IPS-20b (cell line): ENCODE data around the gene SNX9.
"Not testable (repeated sequence)": the region's sequence is repeated elsewhere in the genome, so short reads cannot be mapped to it uniquely, and the experiment has no call there.

ENCODE experiments used
- H3K27ac ChIP-seq: one replicate; pipeline ENCODE4 v1.5.1; 2013; ENCODE audit warnings: low read length
- H3K27me3 ChIP-seq: 2 replicates; pipeline ENCODE4 v1.6.1; 2013; ENCODE audit warnings: mild to moderate bottlenecking, low read length, inconsistent platforms; ENCODE audit not compliant: insufficient read depth
- H3K36me3 ChIP-seq: 2 replicates; pipeline ENCODE4 v1.6.1; 2013; ENCODE audit warnings: low read depth, mild to moderate bottlenecking, inconsistent platforms, low read length, moderate library complexity; ENCODE audit not compliant: insufficient read depth
- H3K4me1 ChIP-seq: 2 replicates; pipeline ENCODE4 v1.6.1; 2013; ENCODE audit warnings: mild to moderate bottlenecking, control low read depth, inconsistent platforms, low read length, moderate library complexity; ENCODE audit not compliant: insufficient read depth
- H3K4me3 ChIP-seq: 2 replicates; pipeline ENCODE4 v1.5.1; 2013; ENCODE audit warnings: mild to moderate bottlenecking, low read length, inconsistent platforms
- H3K9ac ChIP-seq: 2 replicates; pipeline ENCODE4 v1.6.1; 2013; ENCODE audit warnings: low read depth, mild to moderate bottlenecking, inconsistent platforms, low read length, moderate library complexity
- H3K9me3 ChIP-seq: 2 replicates; pipeline ENCODE4 v1.6.1; 2013; ENCODE audit warnings: mild to moderate bottlenecking, low read depth, low read length, inconsistent platforms; ENCODE audit not compliant: insufficient read depth

Gene SNX9

DNA sequence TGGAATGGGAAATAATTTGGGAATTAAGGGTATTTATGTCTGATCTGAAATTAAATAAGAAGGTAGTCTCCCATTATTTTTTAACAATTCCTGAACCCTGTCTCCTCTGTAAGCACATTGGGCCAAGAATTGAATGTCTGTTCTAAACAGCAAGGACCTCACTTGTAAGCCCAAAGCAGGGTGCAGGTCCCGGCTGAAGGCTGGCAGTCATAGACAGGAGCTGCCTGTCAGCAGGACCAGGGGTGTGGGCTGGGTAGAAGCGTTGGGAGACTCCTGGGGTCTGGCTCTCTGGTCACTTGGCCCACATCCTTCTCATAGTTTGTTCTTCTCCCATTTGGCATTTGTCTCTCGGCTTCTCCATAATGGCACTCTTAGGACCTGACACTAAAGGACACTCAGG is 75.6 kb downstream of the SNX9 start:
- H3K4me1 ChIP-seq, result 0 out of 2 replicates have a peak, but pooled peaks cover 4% of the 10 kb centered on the region
- H3K4me3 ChIP-seq, result no peak overlapping the region
- no peaks in the 10 kb centered on the region for H3K9me3 ChIP-seq
- peaks cover 47% of the 10 kb centered on the region for H3K36me3 ChIP-seq
- H3K9ac ChIP-seq, result no peak overlapping the region
- H3K27me3 ChIP-seq, result no peaks in the 10 kb centered on the region
- H3K27ac ChIP-seq, result no peak overlapping the region

GRCh38 chr6:157900262-157900661 is 77.2 kb downstream of the SNX9 start:
- H3K4me1 ChIP-seq, H3K4me3 ChIP-seq, H3K9me3 ChIP-seq, H3K27ac ChIP-seq, H3K27me3 ChIP-seq, H3K9ac ChIP-seq: not testable (repeated sequence)
- peaks cover 48% of the 10 kb centered on the region for H3K36me3 ChIP-seq

DNA sequence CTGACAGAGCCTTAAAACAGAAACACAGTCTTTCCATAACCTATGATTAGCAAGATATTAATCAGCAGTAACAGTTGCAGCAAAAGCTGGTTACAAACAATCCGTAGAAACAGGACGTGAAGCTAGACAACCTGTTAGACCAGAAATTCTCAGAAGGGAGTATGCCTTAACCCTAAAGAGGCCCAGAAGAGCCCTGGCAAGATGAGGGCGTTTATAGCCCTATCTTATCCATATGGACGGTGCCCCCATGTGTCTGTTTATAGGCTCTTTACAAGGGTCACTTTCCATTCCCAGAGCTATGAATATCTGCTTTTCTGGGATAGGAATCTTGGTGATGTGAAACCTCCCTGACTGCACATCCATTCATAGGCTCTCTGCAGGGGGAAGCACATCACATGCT is 77.7 kb downstream of the SNX9 start:
- H3K9me3 ChIP-seq, H3K27me3 ChIP-seq, H3K9ac ChIP-seq, H3K4me3 ChIP-seq, H3K27ac ChIP-seq: not testable (repeated sequence)
- H3K36me3 ChIP-seq, result peaks cover 48% of the 10 kb centered on the region
- H3K4me1 ChIP-seq, result peaks cover 11% of the 10 kb centered on the region; the same call in 1 of the 2 replicates

DNA sequence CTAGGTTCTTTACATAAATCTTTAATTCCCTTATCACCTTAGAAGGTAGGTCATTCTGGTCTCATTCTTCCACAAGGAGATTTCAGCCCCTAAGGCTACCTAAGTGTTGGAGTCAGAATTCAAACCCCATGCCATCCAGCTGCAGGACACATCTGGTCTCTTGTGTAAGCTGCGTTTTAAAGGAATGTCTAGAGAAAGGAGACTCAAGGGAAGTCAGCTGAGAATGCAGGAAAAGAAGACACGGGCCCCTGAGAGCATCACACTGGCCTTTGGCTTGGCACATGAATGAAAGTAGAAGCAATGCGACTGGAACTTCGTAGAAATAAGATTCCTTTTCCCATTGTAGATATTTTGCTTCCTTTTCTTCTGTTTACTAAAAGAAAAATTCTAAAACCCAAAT is 82.0 kb downstream of the SNX9 start:
- Histone ChIP-seq H3K27ac (no peak overlapping the region), H3K9ac (no peak overlapping the region), H3K27me3 (no peaks in the 10 kb centered on the region), H3K36me3 (peaks cover 39% of the 10 kb centered on the region), H3K9me3 (no peaks in the 10 kb centered on the region), H3K4me1 (peaks cover 18% of the 10 kb centered on the region; the same call in 1 of the 2 replicates), H3K4me3 (0 out of 2 replicates have a peak overlapping the region, but pooled peaks have one; percentile 4)

DNA sequence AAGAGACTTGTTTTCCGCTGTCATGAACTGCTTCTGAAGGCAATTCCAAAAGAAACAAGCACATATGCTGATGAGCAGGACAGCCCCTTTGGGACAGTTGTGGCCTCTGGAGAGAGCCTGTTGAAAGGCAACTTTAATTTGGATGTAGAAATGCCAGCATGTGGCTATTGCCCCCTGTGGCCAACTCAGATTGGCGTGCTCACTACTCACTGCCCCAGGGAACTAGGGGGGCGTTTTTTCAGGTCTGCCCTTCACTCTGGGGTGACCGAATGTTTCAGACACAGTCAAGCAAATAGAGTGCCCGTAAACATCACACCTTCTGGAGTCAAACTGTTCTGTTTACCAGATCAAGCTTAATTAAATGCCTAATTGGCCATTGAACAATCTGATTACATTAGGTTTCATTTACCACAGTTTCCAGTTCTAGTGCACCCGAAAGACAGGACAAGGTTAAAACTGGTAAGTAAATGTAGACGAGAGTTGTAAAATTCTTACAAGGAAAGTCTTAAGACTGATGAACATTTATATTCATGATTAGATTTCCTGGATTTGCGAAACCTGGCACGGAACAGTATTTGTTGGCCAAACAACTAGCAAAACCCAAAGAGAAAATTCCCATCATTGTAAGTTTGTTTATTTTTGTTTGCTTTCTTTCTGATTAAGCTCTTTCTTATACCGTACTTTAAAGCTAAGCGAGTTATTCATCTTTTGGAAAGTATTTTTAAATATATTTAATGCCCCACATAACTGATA is 82.7 kb downstream of the SNX9 start:
- Histone ChIP-seq H3K36me3 (peaks cover 46% of the 10 kb centered on the region), H3K4me1 (peaks cover 20% of the 10 kb centered on the region; the same call in 1 of the 2 replicates), H3K9me3 (no peaks in the 10 kb centered on the region), H3K4me3 (0 out of 2 replicates have a peak overlapping the region, but pooled peaks have one; percentile 4), H3K27me3 (no peaks in the 10 kb centered on the region), H3K9ac (no peak overlapping the region), H3K27ac (no peak overlapping the region)

DNA sequence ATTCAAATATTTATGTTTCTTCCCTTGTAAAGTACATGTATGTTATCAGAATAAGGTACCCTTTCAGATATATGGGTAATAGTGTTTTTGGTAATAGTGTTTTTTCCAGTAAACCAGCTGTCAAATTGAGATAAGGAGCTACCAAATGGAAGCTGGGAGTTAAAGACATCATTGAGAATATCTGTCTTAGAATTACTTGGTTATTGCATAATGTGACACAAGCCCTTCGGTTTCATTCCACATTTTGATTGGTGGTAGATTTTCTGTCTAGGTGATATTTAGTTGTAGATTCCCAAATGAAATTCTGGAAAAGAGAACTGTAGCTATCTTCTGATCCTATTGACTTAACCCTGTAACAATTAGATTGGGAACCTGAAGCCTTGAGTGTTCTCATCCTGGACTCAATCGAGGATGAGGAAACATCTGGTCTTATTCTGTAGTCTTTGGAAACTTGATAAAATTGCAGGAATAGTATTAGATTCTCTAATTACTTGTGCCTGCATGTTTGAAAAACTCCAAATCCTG is 83.6 kb downstream of the SNX9 start:
- Histone ChIP-seq H3K4me1 (peaks cover 24% of the 10 kb centered on the region; the same call in 1 of the 2 replicates), H3K27me3 (no peaks in the 10 kb centered on the region), H3K36me3 (peaks cover 46% of the 10 kb centered on the region), H3K4me3 (no peak overlapping the region), H3K9ac (no peak overlapping the region), H3K9me3 (no peaks in the 10 kb centered on the region), H3K27ac (no peak overlapping the region)

DNA sequence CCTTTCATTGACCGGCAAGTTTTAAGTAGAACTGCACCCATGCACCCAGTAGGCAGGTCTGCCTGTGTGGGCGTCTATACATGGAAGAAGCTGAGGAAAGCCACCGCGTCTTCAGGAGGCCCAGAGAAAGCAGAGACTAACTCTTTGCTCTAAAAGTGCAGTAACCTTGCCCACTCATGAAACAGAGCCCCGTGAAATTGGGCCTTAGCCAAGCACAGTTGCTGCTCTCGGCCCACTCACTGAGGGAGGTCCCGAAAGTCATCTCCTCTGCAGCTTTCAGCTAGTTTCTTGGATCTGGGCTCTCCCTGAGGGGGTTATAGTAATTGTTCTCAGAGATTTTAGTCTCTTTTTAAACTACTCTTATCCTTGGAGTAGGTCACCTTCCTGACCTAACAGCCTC is 84.6 kb downstream of the SNX9 start:
- Histone ChIP-seq H3K9ac (no peak overlapping the region), H3K27ac (no peak overlapping the region), H3K4me1 (peaks cover 30% of the 10 kb centered on the region; the same call in 1 of the 2 replicates), H3K27me3 (no peaks in the 10 kb centered on the region), H3K4me3 (no peak overlapping the region), H3K9me3 (no peaks in the 10 kb centered on the region), H3K36me3 (peaks cover 36% of the 10 kb centered on the region)

- Histone ChIP-seq H3K36me3 (peaks cover 30% of the 10 kb centered on the region), H3K9ac (no peak overlapping the region), H3K9me3 (no peaks in the 10 kb centered on the region), H3K4me1 (peaks cover 30% of the 10 kb centered on the region; the same call in 1 of the 2 replicates), H3K4me3 (no peak overlapping the region), H3K27ac (no peak overlapping the region), H3K27me3 (no peaks in the 10 kb centered on the region)
Measured at GRCh38 chr6:157908369-157909281, 85.6 kb downstream of the SNX9 start.

GRCh38 chr6:157909282-157909664 is 86.2 kb downstream of the SNX9 start:
- Histone ChIP-seq H3K27ac (no peak overlapping the region), H3K9ac (no peak overlapping the region), H3K4me1 (peaks cover 30% of the 10 kb centered on the region; the same call in 1 of the 2 replicates), H3K27me3 (no peaks in the 10 kb centered on the region), H3K4me3 (no peak overlapping the region), H3K36me3 (peaks cover 29% of the 10 kb centered on the region), H3K9me3 (no peaks in the 10 kb centered on the region)

- no peak overlapping the region for H3K9ac ChIP-seq
- no peaks in the 10 kb centered on the region for H3K9me3 ChIP-seq
- peaks cover 20% of the 10 kb centered on the region; the same call in 1 of the 2 replicates for H3K4me1 ChIP-seq
- H3K27me3 ChIP-seq, result no peaks in the 10 kb centered on the region
- no peak overlapping the region for H3K27ac ChIP-seq
- no peak overlapping the region for H3K4me3 ChIP-seq
- H3K36me3 ChIP-seq, result peaks cover 34% of the 10 kb centered on the region
Measured at GRCh38 chr6:157911278-157911677, 88.2 kb downstream of the SNX9 start.

- Histone ChIP-seq H3K4me1 (peaks cover 20% of the 10 kb centered on the region; the same call in 1 of the 2 replicates), H3K27me3 (no peaks in the 10 kb centered on the region), H3K9ac (no peak overlapping the region), H3K27ac (no peak overlapping the region), H3K9me3 (no peaks in the 10 kb centered on the region), H3K36me3 (peaks cover 34% of the 10 kb centered on the region), H3K4me3 (no peak overlapping the region)
Measured at GRCh38 chr6:157911786-157912185, 88.7 kb downstream of the SNX9 start.
